Activated naive CD8-positive, alpha-beta T cell treated with anti-CD3 and anti-CD28 coated beads, Interleukin-2, amount 50 U/mL, for 16 hours (primary cell): Measurements from ENCODE around the gene CD300A.

Experiments
- DNase-seq: peaks from one replicate; pipeline ENCODE4 v3.0.0-alpha.2; 2020; ENCODE audit warnings: low read depth, low spot score

Gene CD300A

GRCh38 chr17:74439691-74440567 lies 26.5 kb upstream of the CD300A start:
- DNase-seq = no peak

GRCh38 chr17:74441537-74441936 lies 24.9 kb upstream of the CD300A start:
- DNase-seq = no peak

- DNase-seq = no peak
Measured at GRCh38 chr17:74442291-74442669, 24.2 kb upstream of the CD300A start.

GRCh38 chr17:74442670-74443515 lies 23.5 kb upstream of the CD300A start:
- DNase-seq = no peak

GRCh38 chr17:74443516-74444296 lies 22.7 kb upstream of the CD300A start:
- DNase-seq = no peak

- no peak for DNase-seq
Measured at GRCh38 chr17:74444406-74444805, 22.0 kb upstream of the CD300A start.

GRCh38 chr17:74445158-74445557 lies 21.3 kb upstream of the CD300A start:
- DNase-seq = no peak

GRCh38 chr17:74446551-74447500 lies 19.6 kb upstream of the CD300A start:
- no peak for DNase-seq

- DNase-seq = no peak
Measured at GRCh38 chr17:74447628-74448159, 18.7 kb upstream of the CD300A start.

- no peak for DNase-seq
Measured at GRCh38 chr17:74448756-74449155, 17.7 kb upstream of the CD300A start.

GRCh38 chr17:74449306-74449705 lies 17.1 kb upstream of the CD300A start:
- no peak for DNase-seq

- DNase-seq = no peak
Measured at GRCh38 chr17:74449773-74450172, 16.7 kb upstream of the CD300A start.

GRCh38 chr17:74450231-74450630 lies 16.2 kb upstream of the CD300A start:
- DNase-seq = no peak

- no peak for DNase-seq
Measured at GRCh38 chr17:74450925-74451403, 15.5 kb upstream of the CD300A start.

GRCh38 chr17:74451557-74451956 lies 14.9 kb upstream of the CD300A start:
- no peak for DNase-seq

- no peak for DNase-seq
Measured at GRCh38 chr17:74452033-74452840, 14.2 kb upstream of the CD300A start.

- no peak for DNase-seq
Measured at GRCh38 chr17:74452841-74453661, 13.4 kb upstream of the CD300A start.

- peak; percentile 42 for DNase-seq
Measured at GRCh38 chr17:74453665-74454196, 12.7 kb upstream of the CD300A start.
